ENCODE data around the gene UBE2D3.

DNA sequence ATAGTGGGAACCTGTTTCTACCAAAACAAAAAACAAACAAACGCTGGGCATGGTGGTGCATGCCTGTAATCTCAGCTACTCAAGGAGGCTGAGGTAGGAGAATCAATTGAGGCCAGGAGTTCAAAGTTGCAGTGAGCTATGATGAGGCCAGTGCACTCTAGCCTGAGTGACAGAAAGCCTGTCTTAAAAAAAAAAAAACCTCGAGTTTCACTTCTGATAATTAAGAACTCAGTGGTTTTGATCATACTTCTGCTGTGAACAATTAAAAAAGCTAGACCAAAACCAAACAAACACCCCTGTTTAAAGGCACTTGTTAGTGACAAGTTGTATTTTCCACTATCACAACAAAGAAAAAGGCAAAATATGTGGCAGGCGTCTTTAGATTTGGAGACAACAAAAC lies 15.0 kb upstream of the UBE2D3 start:
- TF ChIP-seq, protein P1, sequence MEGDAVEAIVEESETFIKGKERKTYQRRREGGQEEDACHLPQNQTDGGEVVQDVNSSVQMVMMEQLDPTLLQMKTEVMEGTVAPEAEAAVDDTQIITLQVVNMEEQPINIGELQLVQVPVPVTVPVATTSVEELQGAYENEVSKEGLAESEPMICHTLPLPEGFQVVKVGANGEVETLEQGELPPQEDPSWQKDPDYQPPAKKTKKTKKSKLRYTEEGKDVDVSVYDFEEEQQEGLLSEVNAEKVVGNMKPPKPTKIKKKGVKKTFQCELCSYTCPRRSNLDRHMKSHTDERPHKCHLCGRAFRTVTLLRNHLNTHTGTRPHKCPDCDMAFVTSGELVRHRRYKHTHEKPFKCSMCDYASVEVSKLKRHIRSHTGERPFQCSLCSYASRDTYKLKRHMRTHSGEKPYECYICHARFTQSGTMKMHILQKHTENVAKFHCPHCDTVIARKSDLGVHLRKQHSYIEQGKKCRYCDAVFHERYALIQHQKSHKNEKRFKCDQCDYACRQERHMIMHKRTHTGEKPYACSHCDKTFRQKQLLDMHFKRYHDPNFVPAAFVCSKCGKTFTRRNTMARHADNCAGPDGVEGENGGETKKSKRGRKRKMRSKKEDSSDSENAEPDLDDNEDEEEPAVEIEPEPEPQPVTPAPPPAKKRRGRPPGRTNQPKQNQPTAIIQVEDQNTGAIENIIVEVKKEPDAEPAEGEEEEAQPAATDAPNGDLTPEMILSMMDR (IDR thresholded peaks at IDR 0.05), result no peak
- no peak for TF ChIP-seq POLR2A (IDR thresholded peaks at IDR 0.05)

Measured in right lobe of liver (tissue), 4 donors.